IMR-90 (cell line): Measurements from ENCODE around the gene ZNF532. TPM values are rescaled to one million over a fixed set of nuclear protein-coding genes. Genes with fewer than 3 reads are reported as not detected.

ENCODE experiments used
- ATAC-seq: fragments of 200-7000 bp; cut with Tn5 transposase; 2 replicates; pipeline ENCODE4 v1.9.1; 2020; ENCODE audit warnings: low read depth, mild to moderate bottlenecking, moderate library complexity
- BruUV-seq: library from RNA; stranded (reverse); fragments of 400-500 nt; replicated peaks from 2 replicates; lab custom pipeline; 2021; lab: Mats Ljungman, UMichigan
- CTCF ChIA-PET: fragments of 300-600 bp; formaldehyde crosslinking; extraction: SDS; loops from one replicate; lab custom pipeline; 2021; ENCODE audit warnings: antibody characterized with exemption; lab: Yijun Ruan, JAX
- POLR2A ChIA-PET: fragments of 300-600 bp; sonication (Branson Sonifier 250); formaldehyde crosslinking; loops from one replicate; lab custom pipeline; 2022; ENCODE audit warnings: antibody characterized with exemption; ENCODE audit not compliant: unreplicated experiment; lab: Charles Lee
- DNase-seq: peaks from one replicate; pipeline ENCODE4 v3.0.0; 2013
- H2AFZ ChIP-seq: replicated peaks from 2 replicates; pipeline ENCODE3; 2013; ENCODE audit warnings: low read length, mild to moderate bottlenecking; ENCODE audit not compliant: poor library complexity
- H2AK5ac ChIP-seq: 2 replicates; pipeline ENCODE4 v1.6.1; 2013; ENCODE audit warnings: low read depth, low read length, inconsistent platforms
- H2AK9ac ChIP-seq: replicated peaks from 2 replicates; pipeline ENCODE3; 2013; ENCODE audit warnings: mild to moderate bottlenecking, low read depth, low read length, moderate library complexity; ENCODE audit not compliant: poor library complexity
- H2BK120ac ChIP-seq: 2 replicates; pipeline ENCODE4 v1.6.1; 2013; ENCODE audit warnings: low read depth, low read length, inconsistent platforms
- H2BK15ac ChIP-seq: 3 replicates; pipeline ENCODE4 v1.6.1; 2013; ENCODE audit warnings: low read depth, low read length, inconsistent platforms
- H2BK20ac ChIP-seq: 2 replicates; pipeline ENCODE4 v1.6.1; 2013; ENCODE audit warnings: low read depth, mild to moderate bottlenecking, inconsistent platforms, low read length, moderate library complexity
- H2BK5ac ChIP-seq: 2 replicates; pipeline ENCODE4 v1.6.1; 2013; ENCODE audit warnings: mild to moderate bottlenecking, low read depth, low read length, inconsistent platforms; ENCODE audit not compliant: poor library complexity, severe bottlenecking
- H3K14ac ChIP-seq: replicated peaks from 2 replicates; pipeline ENCODE4 v1.6.1; 2013; ENCODE audit warnings: low read depth, low read length, inconsistent platforms
- H3K18ac ChIP-seq: 2 replicates; pipeline ENCODE4 v1.6.1; 2013; ENCODE audit warnings: low read depth, low read length, control low read depth
- H3K23ac ChIP-seq: 2 replicates; pipeline ENCODE4 v1.6.1; 2013; ENCODE audit warnings: low read depth, low read length, inconsistent platforms
- H3K27ac ChIP-seq: 2 replicates; pipeline ENCODE4 v1.5.1; 2013; ENCODE audit warnings: mild to moderate bottlenecking, control low read depth, low read length; ENCODE audit not compliant: insufficient read depth
- H3K27me3 ChIP-seq: 2 replicates; pipeline ENCODE4 v1.6.1; 2013; ENCODE audit warnings: low read length; ENCODE audit not compliant: control insufficient read depth, insufficient read depth
- H3K36me3 ChIP-seq: 2 replicates; pipeline ENCODE4 v1.6.1; 2013; ENCODE audit warnings: low read length, mixed read lengths; ENCODE audit not compliant: control insufficient read depth, insufficient read depth
- H3K4ac ChIP-seq: 2 replicates; pipeline ENCODE4 v1.6.1; 2013; ENCODE audit warnings: low read depth, low read length, inconsistent platforms
- H3K4me1 ChIP-seq: 2 replicates; pipeline ENCODE4 v1.6.1; 2013; ENCODE audit warnings: low read length, mixed read lengths; ENCODE audit not compliant: control insufficient read depth, insufficient read depth
- H3K4me2 ChIP-seq: 2 replicates; pipeline ENCODE4 v1.6.1; 2013; ENCODE audit warnings: low read depth, mild to moderate bottlenecking, control low read depth, low read length, moderate library complexity
- H3K4me3 ChIP-seq: 2 replicates; pipeline ENCODE4 v1.5.1; 2013; ENCODE audit warnings: low read depth, mild to moderate bottlenecking, control low read depth, low read length, moderate library complexity; ENCODE audit not compliant: insufficient read depth
- H3K56ac ChIP-seq: 2 replicates; pipeline ENCODE4 v1.6.1; 2013; ENCODE audit warnings: low read length, inconsistent platforms; ENCODE audit not compliant: insufficient read depth; ENCODE audit errors: extremely low read depth
- H3K79me1 ChIP-seq, 2 experiments: 2 replicates each; pipeline ENCODE4 v1.6.1; 2013; ENCODE audit warnings: low read length in 2 of 2, inconsistent platforms in 1 of 2, low read depth in 1 of 2
- H3K9ac ChIP-seq: 2 replicates; pipeline ENCODE4 v1.6.1; 2013; ENCODE audit warnings: low read depth, low read length, control low read depth
- H3K9me1 ChIP-seq: 2 replicates; pipeline ENCODE4 v1.6.1; 2013; ENCODE audit warnings: low read length, inconsistent platforms; ENCODE audit not compliant: insufficient read depth
- H3K9me3 ChIP-seq: 2 replicates; pipeline ENCODE4 v1.6.1; 2013; ENCODE audit warnings: low read length; ENCODE audit not compliant: control insufficient read depth, insufficient read depth
- H4K20me1 ChIP-seq: 2 replicates; pipeline ENCODE4 v1.6.1; 2013; ENCODE audit warnings: low read length, inconsistent platforms; ENCODE audit not compliant: insufficient read depth
- H4K5ac ChIP-seq: 2 replicates; pipeline ENCODE4 v1.6.1; 2013; ENCODE audit warnings: mild to moderate bottlenecking, low read depth, low read length, control low read depth
- H4K8ac ChIP-seq, 2 experiments: 2 replicates each; pipeline ENCODE4 v1.6.1; 2013; ENCODE audit warnings: low read depth in 2 of 2, low read length in 2 of 2, control low read depth in 1 of 2, inconsistent platforms in 1 of 2
- H4K91ac ChIP-seq: 2 replicates; pipeline ENCODE4 v1.6.1; 2013; ENCODE audit warnings: low read depth, low read length, inconsistent platforms; ENCODE audit not compliant: insufficient read depth
- BHLHE40 ChIP-seq: fragments of 150-350 bp; IDR thresholded peaks from 2 replicates; pipeline ENCODE4 v1.6.1; 2016; ENCODE audit warnings: mild to moderate bottlenecking, low read depth, low read length
- MAFK ChIP-seq: IDR thresholded peaks from 2 replicates; pipeline ENCODE4 v1.6.1; 2012; ENCODE audit warnings: low read depth, low read length, improper control_type of control experiment
- MAZ ChIP-seq: IDR thresholded peaks from 2 replicates; pipeline ENCODE4 v1.6.1; 2012; ENCODE audit warnings: low read depth, mild to moderate bottlenecking, low read length, improper control_type of control experiment, moderate library complexity, borderline replicate concordance
- POLR2A ChIP-seq: IDR thresholded peaks from 2 replicates; pipeline ENCODE4 v1.6.1; 2012; ENCODE audit warnings: mild to moderate bottlenecking, low read depth, low read length
- RAD21 ChIP-seq: IDR thresholded peaks from 2 replicates; pipeline ENCODE4 v1.6.1; 2012; ENCODE audit warnings: low read length, improper control_type of control experiment
- RCOR1 ChIP-seq: IDR thresholded peaks from 2 replicates; pipeline ENCODE4 v1.6.1; 2012; ENCODE audit warnings: mild to moderate bottlenecking, low read length, improper control_type of control experiment; ENCODE audit not compliant: insufficient replicate concordance
- WGBS, 2 experiments: methylation state at CpG; one replicate each; pipeline versions ENCODE4 v1.1.5 to v1.1.7; 2013; ENCODE audit warnings: missing lambda C conversion rate in 2 of 2; ENCODE audit not compliant: insufficient read length in 1 of 2; ENCODE audit errors: extremely low coverage in 2 of 2; 5-methylcytosine and 5-hydroxymethylcytosine counted together
- dilution Hi-C: fragments of 300-500 bp; cut with HindIII; formaldehyde crosslinking; loops from one replicate; pipeline ENCODE4 v1.14.3; 2018; ENCODE audit warnings: low sequenced_read_pairs; ENCODE audit not compliant: unreplicated experiment
- in situ Hi-C: fragments of 300-500 bp; cut with MboI; formaldehyde crosslinking; loops from 3 replicates; pipeline ENCODE4 v1.14.3; 2019; ENCODE audit warnings: low sequenced_read_pairs, inconsistent platforms, mixed read lengths
- intact Hi-C: fragments of 100-400 bp; cut with micrococcal nuclease; formaldehyde crosslinking; loops from 2 replicates; pipeline ENCODE4 v1.10.0; 2022
- polyA plus RNA-seq, 3 experiments: library from polyadenylated mRNA; depleted of rRNA; stranded (reverse); fragments of >200 nt; gene quantifications; 2 replicates each; pipeline ENCODE4 v1.2.3, GENCODE V29; 2012; ENCODE audit warnings: low replicate concordance in 1 of 3
- total RNA-seq: library from RNA; depleted of rRNA; stranded (reverse); fragments of >200 nt; gene quantifications from 2 replicates; pipeline ENCODE4 v1.2.3, GENCODE V29; 2012
- TF ChIP-seq, protein P1 (sequence below): fragments of 150-350 bp; IDR thresholded peaks from 2 replicates; pipeline ENCODE4 v1.6.1; 2016; ENCODE audit warnings: low read depth, mild to moderate bottlenecking, low read length, moderate library complexity, borderline replicate concordance

The ZNF532 gene
- total and polyA plus RNA-seq, 2 of the 4 experiments (the other 2 are of a cell fraction): 29.9 to 45.8 TPM

DNA sequence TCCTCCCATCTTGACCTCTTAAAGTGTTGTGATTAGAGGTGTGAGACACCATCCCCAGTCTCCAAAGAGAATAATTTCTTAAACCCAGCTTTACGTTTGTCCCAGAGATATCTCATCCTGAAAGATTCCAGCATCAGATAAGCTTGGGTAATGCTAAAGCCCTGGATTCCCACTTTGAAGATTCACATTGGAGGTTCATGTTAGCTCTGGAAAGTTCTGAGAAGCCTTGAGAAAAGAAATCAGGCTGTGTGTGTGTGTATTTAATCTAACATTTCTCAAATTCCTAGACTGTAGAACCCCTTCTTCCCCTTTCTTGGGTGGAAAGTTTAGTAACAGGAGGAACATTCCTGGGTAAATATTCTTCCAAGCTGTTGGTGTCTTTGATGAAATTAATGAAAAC is 18.0 kb downstream of the ZNF532 start:
- Histone ChIP-seq H2BK20ac (0 out of 2 replicates have a peak overlapping the region, but pooled peaks have one; percentile 50), H2AK5ac (peak overlapping the region; percentile 59; the same call in 1 of the 2 replicates), H2BK15ac (peak overlapping the region; percentile 3; the same call in 1 of the 3 replicates), H3K14ac (peak overlapping the region; percentile 72), H4K5ac (peak overlapping the region; percentile 69), H3K79me1 (peaks cover 31 to 74% of the 10 kb centered on the region in 2 experiments), H4K20me1 (no peaks in the 10 kb centered on the region), H3K9me3 (no peaks in the 10 kb centered on the region), H3K27ac (peak overlapping the region; percentile 70; the same call in 1 of the 2 replicates), H3K4me3 (no peak overlapping the region), H4K91ac (peak overlapping the region; percentile 64), H3K23ac (peak overlapping the region; percentile 18; the same call in 1 of the 2 replicates), H2AK9ac (no peak overlapping the region), H3K18ac (peak overlapping the region; percentile 81; the same call in 1 of the 2 replicates), H3K9me1 (peaks cover 29% of the 10 kb centered on the region), H4K8ac (peak overlapping the region; percentile 17 to 59; a peak in 3 of 4 replicates), H3K4me2 (peak overlapping the region; percentile 30; the same call in 1 of the 2 replicates), H2BK120ac (peak overlapping the region; percentile 70; the same call in 1 of the 2 replicates), H2AFZ (no peak overlapping the region), H3K27me3 (no peaks in the 10 kb centered on the region), H3K56ac (no peak overlapping the region), H3K4ac (peak overlapping the region; percentile 63), H3K36me3 (peaks cover 18% of the 10 kb centered on the region), H2BK5ac (peak overlapping the region; percentile 85), H3K4me1 (peaks cover 17% of the 10 kb centered on the region), H3K9ac (no peak overlapping the region; the same call in 1 of the 2 replicates)
- intact Hi-C loops (no loop called here), dilution Hi-C loops (no loop called here), in situ Hi-C loops (no loop called here)
- ChIA-PET CTCF (interaction anchor here (0.7 kb wide), 1 partner anchor 44 kb away, joined by 4 read pairs; no protein-coding TSS in a partner anchor), POLR2A (no interaction called here)
- DNase-seq (peak; percentile 33), ATAC-seq (peak; percentile 73)
- BruUV-seq: no TSS peak
- TF ChIP-seq MAFK (no peak), RAD21 (no peak), POLR2A (no peak), BHLHE40 (no peak), RCOR1 (no peak), MAZ (no peak)
- TF ChIP-seq, protein P1, sequence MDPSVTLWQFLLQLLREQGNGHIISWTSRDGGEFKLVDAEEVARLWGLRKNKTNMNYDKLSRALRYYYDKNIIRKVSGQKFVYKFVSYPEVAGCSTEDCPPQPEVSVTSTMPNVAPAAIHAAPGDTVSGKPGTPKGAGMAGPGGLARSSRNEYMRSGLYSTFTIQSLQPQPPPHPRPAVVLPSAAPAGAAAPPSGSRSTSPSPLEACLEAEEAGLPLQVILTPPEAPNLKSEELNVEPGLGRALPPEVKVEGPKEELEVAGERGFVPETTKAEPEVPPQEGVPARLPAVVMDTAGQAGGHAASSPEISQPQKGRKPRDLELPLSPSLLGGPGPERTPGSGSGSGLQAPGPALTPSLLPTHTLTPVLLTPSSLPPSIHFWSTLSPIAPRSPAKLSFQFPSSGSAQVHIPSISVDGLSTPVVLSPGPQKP: no peak
- WGBS, 2 experiments: no CpG with 5 or more reads among the region's 1 CpG
